ENCODE data around the gene CAV2.

GRCh38 chr7:116525298-116525912 lies 25.9 kb downstream of the CAV2 start:
- TF ChIP-seq, protein P1, sequence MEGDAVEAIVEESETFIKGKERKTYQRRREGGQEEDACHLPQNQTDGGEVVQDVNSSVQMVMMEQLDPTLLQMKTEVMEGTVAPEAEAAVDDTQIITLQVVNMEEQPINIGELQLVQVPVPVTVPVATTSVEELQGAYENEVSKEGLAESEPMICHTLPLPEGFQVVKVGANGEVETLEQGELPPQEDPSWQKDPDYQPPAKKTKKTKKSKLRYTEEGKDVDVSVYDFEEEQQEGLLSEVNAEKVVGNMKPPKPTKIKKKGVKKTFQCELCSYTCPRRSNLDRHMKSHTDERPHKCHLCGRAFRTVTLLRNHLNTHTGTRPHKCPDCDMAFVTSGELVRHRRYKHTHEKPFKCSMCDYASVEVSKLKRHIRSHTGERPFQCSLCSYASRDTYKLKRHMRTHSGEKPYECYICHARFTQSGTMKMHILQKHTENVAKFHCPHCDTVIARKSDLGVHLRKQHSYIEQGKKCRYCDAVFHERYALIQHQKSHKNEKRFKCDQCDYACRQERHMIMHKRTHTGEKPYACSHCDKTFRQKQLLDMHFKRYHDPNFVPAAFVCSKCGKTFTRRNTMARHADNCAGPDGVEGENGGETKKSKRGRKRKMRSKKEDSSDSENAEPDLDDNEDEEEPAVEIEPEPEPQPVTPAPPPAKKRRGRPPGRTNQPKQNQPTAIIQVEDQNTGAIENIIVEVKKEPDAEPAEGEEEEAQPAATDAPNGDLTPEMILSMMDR (conservative IDR thresholded peaks at IDR 0.05; ENCODE audit: low read depth, low read length), result no peak
- TF ChIP-seq EZH2 (IDR thresholded peaks at IDR 0.05; ENCODE audit: low read length, unreplicated experiment), result no peak
- no peak for TF ChIP-seq EZH2phosphoT487 (IDR thresholded peaks at IDR 0.05; ENCODE audit: borderline replicate concordance, low read length)

Measured in PC-3 (cell line).